Stimulated activated effector memory CD8-positive, alpha-beta T cell treated with anti-CD3 and anti-CD28 coated beads, Interleukin-12 subunit alpha, Interleukin-12 subunit beta, amount 100 ng/mL, for 72 hours (primary cell): Measurements from ENCODE around the gene GTF2H3.
A peak's percentile ranks its signal among the peaks of the same experiment; 100 is the strongest.
"Not testable (repeated sequence)": the region's sequence is repeated elsewhere in the genome, so short reads cannot be mapped to it uniquely, and the experiment has no call there.

Source experiments
- ATAC-seq: fragments of 150-1000 bp; cut with Tn5 transposase; 2 replicates; pipeline ENCODE4 v1.10.0; 2021
- DNase-seq, 2 donors: peaks; one replicate each; pipeline ENCODE4 v3.0.0; 2021 to 2022; ENCODE audit warnings: low spot score in 2 of 2
- H3K27ac Mint-ChIP-seq: one replicate; pipeline ENCODE4 v1.8.0; 2022; ENCODE audit warnings: mild to moderate bottlenecking, mixed read lengths
- H3K36me3 Mint-ChIP-seq: one replicate; pipeline ENCODE4 v1.8.0; 2022; ENCODE audit warnings: mild to moderate bottlenecking, mixed read lengths
- H3K4me1 Mint-ChIP-seq: one replicate; pipeline ENCODE4 v1.8.0; 2022; ENCODE audit warnings: mixed read lengths
- H3K4me3 Mint-ChIP-seq: one replicate; pipeline ENCODE4 v1.8.0; 2022; ENCODE audit warnings: mild to moderate bottlenecking, mixed read lengths
- H3K9me3 Mint-ChIP-seq: one replicate; pipeline ENCODE4 v1.8.0; 2022; ENCODE audit warnings: mixed read lengths

The GTF2H3 gene

GRCh38 chr12:123633379-123634141 lies at the start of gene GTF2H3, which contains the start of gene EIF2B1:
Gene GTF2H3, plus strand, starts transcription at chr12:123633829. Its CDS starts 31 bp downstream, at chr12:123633860.
Gene EIF2B1, minus strand, starts transcription at chr12:123633686. Its CDS starts 129 bp downstream, at chr12:123633557.
- peak; percentile 100 for ATAC-seq
- H3K9me3 Mint-ChIP-seq = no peaks in the 10 kb centered on the region
- peaks cover 60% of the 10 kb centered on the region for H3K36me3 Mint-ChIP-seq
- DNase-seq = peak; percentile 90 to 99
- peak within 1 kb of the TSS; percentile 98 for H3K4me3 Mint-ChIP-seq
- H3K4me1 Mint-ChIP-seq = peaks cover 31% of the 10 kb centered on the region
- H3K27ac Mint-ChIP-seq = peak within 1 kb of the TSS; percentile 99

- DNase-seq = no peak
- peaks cover 39% of the 10 kb centered on the region for H3K4me1 Mint-ChIP-seq
- H3K27ac Mint-ChIP-seq = peak overlapping the region; percentile 72
Observed at GRCh38 chr12:123591702-123592481, 41.7 kb upstream of the GTF2H3 start.

GRCh38 chr12:123595729-123596128 lies 37.9 kb upstream of the GTF2H3 start:
- Mint-ChIP-seq H3K9me3 (no peaks in the 10 kb centered on the region), H3K27ac (no peak overlapping the region), H3K4me1 (peaks cover 18% of the 10 kb centered on the region), H3K4me3 (no peak overlapping the region), H3K36me3 (peaks cover 88% of the 10 kb centered on the region)
- DNase-seq = no peak
- no peak for ATAC-seq

More at GRCh38 chr12:123591702-123592481, 41.7 kb upstream of the GTF2H3 start:
- Mint-ChIP-seq H3K9me3 (no peaks in the 10 kb centered on the region), H3K36me3 (peaks cover 100% of the 10 kb centered on the region), H3K4me3 (no peak overlapping the region)
- ATAC-seq = no peak

GRCh38 chr12:123597100-123597499 lies 36.5 kb upstream of the GTF2H3 start:
- Mint-ChIP-seq H3K27ac (peak overlapping the region; percentile 29), H3K4me1 (peaks cover 9% of the 10 kb centered on the region), H3K36me3 (peaks cover 85% of the 10 kb centered on the region), H3K9me3 (no peaks in the 10 kb centered on the region), H3K4me3 (no peak overlapping the region)
- no peak for ATAC-seq
- DNase-seq = no peak

GRCh38 chr12:123598522-123598921 lies 35.1 kb upstream of the GTF2H3 start:
- no peak overlapping the region for H3K27ac Mint-ChIP-seq
- no peak overlapping the region for H3K4me3 Mint-ChIP-seq
- peaks cover 17% of the 10 kb centered on the region for H3K4me1 Mint-ChIP-seq
- peaks cover 78% of the 10 kb centered on the region for H3K36me3 Mint-ChIP-seq
- ATAC-seq (no peak), DNase-seq (no peak)
- H3K9me3 Mint-ChIP-seq = no peaks in the 10 kb centered on the region

GRCh38 chr12:123599310-123599709 lies 34.3 kb upstream of the GTF2H3 start:
- H3K4me1 Mint-ChIP-seq = peaks cover 17% of the 10 kb centered on the region
- no peak overlapping the region for H3K4me3 Mint-ChIP-seq
- H3K27ac Mint-ChIP-seq = peak overlapping the region; percentile 12
- H3K9me3 Mint-ChIP-seq = no peaks in the 10 kb centered on the region
- peaks cover 78% of the 10 kb centered on the region for H3K36me3 Mint-ChIP-seq
- no peak for ATAC-seq
- DNase-seq = no peak

GRCh38 chr12:123599721-123600120 lies 33.9 kb upstream of the GTF2H3 start:
- H3K36me3 Mint-ChIP-seq = peaks cover 78% of the 10 kb centered on the region
- no peaks in the 10 kb centered on the region for H3K9me3 Mint-ChIP-seq
- ATAC-seq (no peak), DNase-seq (no peak)
- peak overlapping the region; percentile 12 for H3K27ac Mint-ChIP-seq
- peaks cover 17% of the 10 kb centered on the region for H3K4me1 Mint-ChIP-seq
- no peak overlapping the region for H3K4me3 Mint-ChIP-seq

GRCh38 chr12:123601602-123602489 lies 31.8 kb upstream of the GTF2H3 start, which contains the start of gene DDX55:
Gene DDX55, plus strand, starts transcription at chr12:123602099. Its CDS starts 50 bp downstream, at chr12:123602149.
- peak; percentile 97 for ATAC-seq
- peak; percentile 77 to 90 for DNase-seq
- peak within 1 kb of the TSS; percentile 83 for H3K4me3 Mint-ChIP-seq
- H3K36me3 Mint-ChIP-seq = peaks cover 78% of the 10 kb centered on the region
- H3K9me3 Mint-ChIP-seq = no peaks in the 10 kb centered on the region
- peak within 1 kb of the TSS; percentile 86 for H3K27ac Mint-ChIP-seq
- H3K4me1 Mint-ChIP-seq = peaks cover 20% of the 10 kb centered on the region

- Mint-ChIP-seq H3K36me3 (peaks cover 78% of the 10 kb centered on the region), H3K27ac (peak overlapping the region; percentile 86), H3K9me3 (no peaks in the 10 kb centered on the region), H3K4me3 (peak overlapping the region; percentile 83), H3K4me1 (peaks cover 28% of the 10 kb centered on the region)
- ATAC-seq (no peak), DNase-seq (no peak)
Observed at GRCh38 chr12:123602651-123603195, 30.9 kb upstream of the GTF2H3 start.

GRCh38 chr12:123603495-123603894 lies 30.1 kb upstream of the GTF2H3 start:
- DNase-seq, H3K9me3 Mint-ChIP-seq, ATAC-seq: not testable (repeated sequence)
- Mint-ChIP-seq H3K27ac (peak overlapping the region; percentile 86), H3K4me1 (peaks cover 29% of the 10 kb centered on the region), H3K4me3 (peak overlapping the region; percentile 83), H3K36me3 (peaks cover 78% of the 10 kb centered on the region)

GRCh38 chr12:123607756-123608155 lies 25.9 kb upstream of the GTF2H3 start:
- H3K4me1 Mint-ChIP-seq = peaks cover 19% of the 10 kb centered on the region
- DNase-seq = no peak
- no peak for ATAC-seq
- no peak overlapping the region for H3K4me3 Mint-ChIP-seq
- H3K9me3 Mint-ChIP-seq = no peaks in the 10 kb centered on the region
- H3K27ac Mint-ChIP-seq = peak overlapping the region; percentile 48
- H3K36me3 Mint-ChIP-seq = peaks cover 98% of the 10 kb centered on the region

- no peak overlapping the region for H3K4me3 Mint-ChIP-seq
- peak overlapping the region; percentile 48 for H3K27ac Mint-ChIP-seq
- H3K4me1 Mint-ChIP-seq = peaks cover 14% of the 10 kb centered on the region
- H3K36me3 Mint-ChIP-seq = peaks cover 99% of the 10 kb centered on the region
- no peaks in the 10 kb centered on the region for H3K9me3 Mint-ChIP-seq
- no peak for ATAC-seq
- no peak for DNase-seq
Observed at GRCh38 chr12:123608182-123608581, 25.4 kb upstream of the GTF2H3 start.

- peak overlapping the region; percentile 64 for H3K27ac Mint-ChIP-seq
- peaks cover 100% of the 10 kb centered on the region for H3K36me3 Mint-ChIP-seq
- no peak overlapping the region for H3K4me3 Mint-ChIP-seq
- DNase-seq = no peak
- H3K9me3 Mint-ChIP-seq = no peaks in the 10 kb centered on the region
- ATAC-seq = peak; percentile 62
- H3K4me1 Mint-ChIP-seq = no peaks in the 10 kb centered on the region
Observed at GRCh38 chr12:123614110-123614509, 19.5 kb upstream of the GTF2H3 start.

- ATAC-seq (no peak), DNase-seq (no peak)
- peak overlapping the region; percentile 64 for H3K27ac Mint-ChIP-seq
- no peaks in the 10 kb centered on the region for H3K9me3 Mint-ChIP-seq
- no peaks in the 10 kb centered on the region for H3K4me1 Mint-ChIP-seq
- peaks cover 100% of the 10 kb centered on the region for H3K36me3 Mint-ChIP-seq
- no peak overlapping the region for H3K4me3 Mint-ChIP-seq
Observed at GRCh38 chr12:123614531-123614930, 19.1 kb upstream of the GTF2H3 start.
